ENCODE data around the gene PLXNA2.

The PLXNA2 gene

GRCh38 chr1:208059409-208060001, 184.7 kb downstream of the PLXNA2 start:
- DNase-seq = no peak

- DNase-seq = no peak
These were observed 185.4 kb downstream of the PLXNA2 start for GRCh38 chr1:208058756-208059155.

- DNase-seq = no peak
These were observed 185.9 kb downstream of the PLXNA2 start for GRCh38 chr1:208058267-208058666.

DNA sequence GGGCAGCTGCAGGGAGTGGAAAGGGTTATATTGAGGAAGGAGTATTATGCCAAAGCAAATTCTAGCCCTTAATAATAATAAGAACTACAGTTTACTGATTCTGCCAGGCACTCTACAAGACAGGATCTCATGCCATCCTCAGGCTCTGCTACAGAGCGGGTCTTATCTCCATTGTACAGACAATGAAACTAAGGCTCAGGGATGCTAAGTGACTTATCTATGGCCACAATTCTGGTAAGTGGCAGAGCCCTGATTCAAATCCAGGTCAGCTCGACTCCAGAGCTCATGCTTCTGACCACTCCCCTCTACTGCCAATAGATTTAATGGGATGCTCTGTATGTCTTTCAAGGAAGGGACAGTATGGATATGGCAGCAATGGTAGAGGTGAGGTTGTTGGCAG, 187.1 kb downstream of the PLXNA2 start:
- DNase-seq = no peak

- no peak for DNase-seq
These were observed 188.6 kb downstream of the PLXNA2 start for GRCh38 chr1:208055535-208055934.

DNA sequence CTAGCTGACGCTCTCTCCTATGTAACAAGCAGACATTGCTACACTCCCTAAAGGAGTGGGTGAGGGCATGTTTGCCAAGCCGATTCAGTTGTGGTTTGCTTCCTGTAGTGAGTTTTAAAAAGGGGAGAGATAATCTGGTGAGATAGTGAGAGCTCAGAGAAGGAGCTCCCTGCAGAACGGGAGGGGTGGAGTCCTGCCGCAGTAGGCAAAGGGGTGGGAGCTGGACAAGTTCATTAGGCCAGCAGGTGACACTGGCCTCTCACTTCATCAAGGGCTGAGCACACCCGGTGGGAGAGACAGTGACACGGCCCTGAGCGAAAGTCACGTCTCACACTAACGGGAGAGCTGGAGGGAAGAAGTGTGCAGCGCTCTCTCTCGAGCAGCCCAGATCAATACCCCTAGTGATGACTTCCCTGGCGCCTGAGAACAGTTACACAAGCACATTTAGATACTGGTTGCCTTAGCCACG, 189.2 kb downstream of the PLXNA2 start:
- DNase-seq = no peak

DNA sequence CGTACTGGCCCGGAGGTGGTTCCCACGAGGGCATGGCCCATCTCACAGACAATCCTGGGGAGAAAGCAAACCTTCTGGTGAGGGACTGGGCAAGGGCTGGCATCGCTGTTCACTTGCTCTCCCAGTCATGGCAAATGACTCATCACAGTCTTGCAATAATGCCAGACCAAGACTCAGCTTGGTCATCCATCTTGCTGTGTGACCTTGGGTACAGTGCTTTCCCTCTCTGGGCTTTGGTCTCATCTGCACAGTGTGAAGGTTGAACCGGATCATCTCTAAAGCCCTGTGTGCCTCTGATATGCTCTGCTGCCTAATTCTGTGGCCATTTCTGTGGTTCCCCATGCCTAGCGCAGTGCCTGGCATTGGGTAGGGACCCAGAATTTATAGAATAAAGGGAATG, 189.7 kb downstream of the PLXNA2 start:
- no peak for DNase-seq

- no peak for DNase-seq
These were observed 190.5 kb downstream of the PLXNA2 start for GRCh38 chr1:208053661-208054060.

- DNase-seq = no peak
These were observed 191.2 kb downstream of the PLXNA2 start for GRCh38 chr1:208052926-208053407.

DNA sequence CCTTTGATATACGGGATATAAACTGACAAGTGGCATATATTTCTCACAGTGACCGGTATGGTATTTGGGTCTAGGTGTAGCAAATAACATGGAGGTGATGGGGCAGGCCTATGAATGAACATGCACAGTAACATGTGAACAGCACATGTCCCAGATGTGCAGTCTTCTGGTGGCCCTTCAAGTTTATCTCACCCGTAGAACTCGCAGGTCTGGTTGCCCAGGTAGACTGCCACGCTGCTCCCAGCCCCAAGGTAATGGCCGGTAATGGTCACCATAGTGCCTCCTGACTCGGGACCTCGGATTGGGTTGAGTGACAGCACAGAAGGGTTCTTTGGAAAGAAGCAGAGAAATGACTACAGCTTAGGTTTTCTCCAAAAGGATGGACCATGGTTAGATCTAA, 192.0 kb downstream of the PLXNA2 start:
- DNase-seq = no peak

DNA sequence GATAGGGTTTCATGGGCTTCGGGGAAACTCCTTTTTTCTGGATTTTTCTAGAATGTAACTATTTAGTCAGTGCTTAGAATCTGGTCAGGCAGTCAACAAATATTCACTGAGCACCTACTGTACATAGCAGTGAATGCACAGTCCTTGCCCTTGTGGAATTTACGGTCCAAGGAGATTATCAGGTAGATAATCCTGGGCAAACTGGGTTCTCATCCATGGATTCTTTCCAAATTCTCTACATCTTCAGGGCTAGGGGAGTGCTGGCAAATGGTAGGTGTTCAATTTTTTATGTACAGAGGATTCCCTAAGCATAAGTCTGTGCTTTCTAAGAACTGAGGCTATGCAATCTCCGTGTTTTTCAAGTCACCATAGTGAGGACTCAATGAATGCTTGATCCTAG, 192.5 kb downstream of the PLXNA2 start:
- DNase-seq = no peak

GRCh38 chr1:208048904-208049303, 195.3 kb downstream of the PLXNA2 start:
- no peak for DNase-seq

- no peak for DNase-seq
These were observed 196.2 kb downstream of the PLXNA2 start for GRCh38 chr1:208047975-208048374.

DNA sequence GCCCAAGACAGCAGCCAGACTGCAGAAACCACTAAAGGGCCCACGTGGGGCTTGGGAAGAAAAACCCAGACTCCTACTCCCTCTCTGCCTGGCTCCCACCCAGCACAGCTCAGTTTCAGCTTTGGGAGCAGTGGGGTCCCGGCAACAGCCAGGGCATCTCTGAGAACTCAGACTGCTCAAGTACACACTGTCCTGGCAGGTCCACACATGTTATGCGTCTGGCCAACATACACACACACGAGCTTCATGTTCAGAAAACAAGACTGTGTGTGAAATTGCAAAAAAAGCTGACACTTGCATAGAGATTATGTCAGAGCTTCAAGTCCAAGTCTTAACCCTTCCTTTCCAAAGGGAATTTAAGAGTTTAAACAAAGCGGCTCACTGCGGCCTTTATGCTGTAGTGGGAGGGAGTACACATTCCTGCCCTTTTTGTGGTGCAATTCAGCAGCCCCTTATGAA, 196.7 kb downstream of the PLXNA2 start:
- no peak for DNase-seq

DNA sequence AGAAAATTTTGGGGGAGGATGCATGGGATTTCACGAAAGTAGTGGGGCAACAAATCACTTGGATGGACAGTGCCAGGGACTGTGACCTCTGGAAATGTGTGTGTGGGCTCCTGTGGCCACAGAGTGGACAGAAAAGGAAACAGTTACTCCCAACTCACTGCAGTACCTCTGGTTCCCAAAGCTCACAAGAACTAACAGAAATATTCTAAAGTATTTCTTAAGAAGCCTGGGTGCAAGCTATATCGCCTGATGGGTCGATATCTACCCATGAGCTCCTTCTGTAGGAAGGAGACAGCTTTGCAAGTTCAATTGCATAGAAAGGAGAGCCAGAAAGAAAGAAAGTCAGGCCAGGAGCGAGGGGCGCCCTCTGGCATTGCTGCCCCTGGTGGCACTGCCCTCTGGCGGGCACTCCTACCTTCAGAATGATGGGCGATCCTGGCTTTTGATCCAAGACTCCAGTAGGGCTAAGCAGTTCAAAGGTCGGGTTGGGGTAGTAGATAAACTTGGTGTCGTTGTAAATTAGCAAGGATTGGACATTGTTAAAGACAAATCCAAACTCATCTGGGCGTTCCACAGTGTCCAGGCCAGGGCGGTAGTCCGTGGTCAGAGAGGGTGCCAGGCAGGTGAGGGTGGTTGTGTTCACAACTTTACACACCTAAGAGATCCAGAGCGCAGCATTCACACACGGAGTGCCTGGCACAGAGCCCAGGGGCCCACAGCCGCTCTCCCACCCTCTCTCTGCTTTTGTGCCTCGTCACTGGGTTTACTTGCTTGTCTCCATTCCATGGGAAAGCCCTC, 198.5 kb downstream of the PLXNA2 start:
- no peak for DNase-seq

GRCh38 chr1:208044589-208045462, 199.4 kb downstream of the PLXNA2 start:
- DNase-seq = no peak

DNA sequence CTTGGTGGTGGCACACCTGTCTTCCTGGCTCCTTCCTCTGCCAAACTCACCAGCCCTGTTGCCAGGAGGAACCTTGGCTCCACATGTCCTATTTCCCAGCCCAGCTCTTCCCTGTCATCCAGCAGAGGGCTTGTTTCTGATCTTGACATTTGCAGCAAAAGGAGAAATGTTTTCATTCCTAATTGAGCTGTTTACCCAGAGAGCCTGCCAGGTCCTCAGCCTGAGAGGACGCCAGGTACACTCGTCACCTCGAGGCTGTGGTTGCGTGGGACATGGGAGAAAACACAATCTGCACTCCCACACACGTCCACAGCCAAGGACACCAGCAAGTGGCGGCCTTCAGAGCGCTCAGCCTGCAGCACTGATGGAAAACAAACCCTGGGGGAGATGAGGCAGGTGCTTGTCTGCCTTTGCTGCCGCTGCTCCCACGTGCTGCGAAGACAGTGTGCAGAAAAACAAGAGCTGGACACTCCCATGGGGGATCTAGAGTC, 200.4 kb downstream of the PLXNA2 start:
- no peak for DNase-seq

GRCh38 chr1:208042868-208043267, 201.3 kb downstream of the PLXNA2 start:
- DNase-seq = no peak

DNA sequence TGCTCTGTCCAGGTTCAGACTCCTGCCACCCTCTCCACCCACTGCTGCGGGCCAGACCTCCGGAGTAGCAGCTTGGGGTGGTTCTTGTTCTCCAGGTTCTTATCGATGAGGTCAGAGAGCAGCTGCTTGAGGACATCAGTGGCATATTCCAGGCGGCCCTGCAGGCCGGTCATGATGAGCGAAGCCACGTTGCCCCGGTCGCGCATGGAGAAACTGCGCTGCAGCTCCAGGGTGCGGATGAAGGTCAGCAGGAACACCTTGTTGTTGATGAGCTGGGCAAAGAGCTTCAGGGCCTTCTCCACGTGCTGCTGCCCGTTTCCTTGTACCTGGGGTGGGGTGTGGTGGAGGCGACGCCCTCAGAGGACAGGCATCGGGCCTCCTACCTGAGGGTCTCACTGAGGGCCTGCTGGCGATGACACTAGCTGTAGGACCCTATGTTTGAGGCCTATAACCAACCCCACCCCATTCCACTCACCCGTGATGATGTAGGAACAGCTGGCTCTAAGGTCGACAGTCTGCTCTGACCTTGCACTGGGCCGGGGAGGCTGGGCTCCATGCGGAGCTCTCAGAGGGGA, 202.1 kb downstream of the PLXNA2 start:
- DNase-seq = no peak

GRCh38 chr1:208041505-208041904, 202.7 kb downstream of the PLXNA2 start:
- DNase-seq = no peak

GRCh38 chr1:208040821-208041297, 203.3 kb downstream of the PLXNA2 start:
- no peak for DNase-seq

GRCh38 chr1:208039536-208040332, 204.4 kb downstream of the PLXNA2 start:
- no peak for DNase-seq
